Coronary artery (tissue), 2 donors: ENCODE measurements around the gene TMEM40.
"Not testable (repeated sequence)": the region's sequence is repeated elsewhere in the genome, so short reads cannot be mapped to it uniquely, and the experiment has no call there.

Experiments
- DNase-seq: peaks from one replicate; pipeline ENCODE4 v3.0.0-alpha.2; 2017; ENCODE audit warnings: low spot score
- H3K27ac ChIP-seq, 2 donors: fragments of 200-600 bp; sonication (generic); one replicate each; pipeline ENCODE4 v1.5.1; 2016 to 2019
- H3K4me3 ChIP-seq: fragments of 200-600 bp; sonication (generic); 2 replicates; pipeline ENCODE4 v1.5.1; 2016; ENCODE audit warnings: mild to moderate bottlenecking, moderate library complexity
- TF ChIP-seq, protein P1 (sequence below): fragments of 200-600 bp; sonication (generic); IDR thresholded peaks from one replicate; pipeline ENCODE4 v1.5.1; 2019; ENCODE audit warnings: antibody characterized with exemption

The TMEM40 gene

GRCh38 chr3:12785096-12785495 lies 26.0 kb upstream of the TMEM40 start:
- Histone ChIP-seq H3K27ac (no peak overlapping the region), H3K4me3 (no peak overlapping the region)
- TF ChIP-seq, protein P1, sequence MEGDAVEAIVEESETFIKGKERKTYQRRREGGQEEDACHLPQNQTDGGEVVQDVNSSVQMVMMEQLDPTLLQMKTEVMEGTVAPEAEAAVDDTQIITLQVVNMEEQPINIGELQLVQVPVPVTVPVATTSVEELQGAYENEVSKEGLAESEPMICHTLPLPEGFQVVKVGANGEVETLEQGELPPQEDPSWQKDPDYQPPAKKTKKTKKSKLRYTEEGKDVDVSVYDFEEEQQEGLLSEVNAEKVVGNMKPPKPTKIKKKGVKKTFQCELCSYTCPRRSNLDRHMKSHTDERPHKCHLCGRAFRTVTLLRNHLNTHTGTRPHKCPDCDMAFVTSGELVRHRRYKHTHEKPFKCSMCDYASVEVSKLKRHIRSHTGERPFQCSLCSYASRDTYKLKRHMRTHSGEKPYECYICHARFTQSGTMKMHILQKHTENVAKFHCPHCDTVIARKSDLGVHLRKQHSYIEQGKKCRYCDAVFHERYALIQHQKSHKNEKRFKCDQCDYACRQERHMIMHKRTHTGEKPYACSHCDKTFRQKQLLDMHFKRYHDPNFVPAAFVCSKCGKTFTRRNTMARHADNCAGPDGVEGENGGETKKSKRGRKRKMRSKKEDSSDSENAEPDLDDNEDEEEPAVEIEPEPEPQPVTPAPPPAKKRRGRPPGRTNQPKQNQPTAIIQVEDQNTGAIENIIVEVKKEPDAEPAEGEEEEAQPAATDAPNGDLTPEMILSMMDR, result no peak
- DNase-seq, result no peak

- DNase-seq, result no peak
- TF ChIP-seq, protein P1, result no peak
Measured at GRCh38 chr3:12782172-12782815, 23.2 kb upstream of the TMEM40 start.

DNA sequence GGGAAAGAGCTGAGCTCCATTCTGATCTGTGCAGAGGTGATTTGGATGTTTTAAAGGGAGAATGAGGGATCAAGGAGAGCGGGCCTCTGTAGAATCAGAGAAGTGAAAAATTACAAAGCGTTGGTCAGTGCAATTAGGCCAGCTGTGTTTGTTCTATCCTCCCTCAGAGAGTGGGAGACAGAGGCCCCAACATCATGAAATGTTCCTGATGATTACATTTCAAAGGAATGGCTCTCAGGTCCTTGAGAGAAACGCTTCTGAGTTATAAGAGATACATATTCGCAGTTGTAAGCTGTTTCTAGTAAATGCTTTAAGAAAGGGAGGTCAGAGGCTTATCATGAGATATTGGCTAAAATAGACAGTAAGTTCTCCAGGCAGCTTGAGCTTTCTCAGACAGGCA lies 21.7 kb upstream of the TMEM40 start:
- TF ChIP-seq, protein P1, result no peak
- no peak for DNase-seq
- H3K4me3 ChIP-seq, result no peak overlapping the region
- H3K27ac ChIP-seq, result no peak overlapping the region

More at GRCh38 chr3:12782172-12782815, 23.2 kb upstream of the TMEM40 start:
- H3K4me3 ChIP-seq, result no peak overlapping the region
- H3K27ac ChIP-seq, result no peak overlapping the region

GRCh38 chr3:12777171-12777570 lies 18.1 kb upstream of the TMEM40 start:
- no peak overlapping the region for H3K27ac ChIP-seq
- TF ChIP-seq, protein P1, result no peak
- H3K4me3 ChIP-seq, result no peak overlapping the region
- DNase-seq, result no peak

DNA sequence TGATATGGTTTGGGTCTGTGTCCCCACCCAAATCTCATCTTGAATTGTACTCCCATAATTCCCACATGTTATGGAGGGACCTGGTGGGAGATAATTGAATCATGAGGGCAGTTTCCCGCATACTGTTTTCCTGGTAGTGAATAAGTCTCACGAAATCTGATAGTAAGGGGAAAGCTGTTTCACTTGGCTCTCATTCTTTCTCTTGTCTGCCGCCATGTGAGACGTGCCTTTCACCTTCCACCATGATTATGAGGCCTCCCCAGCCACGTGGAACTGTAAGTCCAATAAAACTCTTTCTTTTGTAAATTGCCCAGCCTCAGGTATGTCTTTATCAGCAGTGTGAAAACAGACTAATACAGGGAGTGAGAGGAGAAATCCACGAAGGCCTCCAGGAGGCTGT lies 16.9 kb upstream of the TMEM40 start:
- not testable (repeated sequence) for H3K27ac ChIP-seq, H3K4me3 ChIP-seq, DNase-seq

DNA sequence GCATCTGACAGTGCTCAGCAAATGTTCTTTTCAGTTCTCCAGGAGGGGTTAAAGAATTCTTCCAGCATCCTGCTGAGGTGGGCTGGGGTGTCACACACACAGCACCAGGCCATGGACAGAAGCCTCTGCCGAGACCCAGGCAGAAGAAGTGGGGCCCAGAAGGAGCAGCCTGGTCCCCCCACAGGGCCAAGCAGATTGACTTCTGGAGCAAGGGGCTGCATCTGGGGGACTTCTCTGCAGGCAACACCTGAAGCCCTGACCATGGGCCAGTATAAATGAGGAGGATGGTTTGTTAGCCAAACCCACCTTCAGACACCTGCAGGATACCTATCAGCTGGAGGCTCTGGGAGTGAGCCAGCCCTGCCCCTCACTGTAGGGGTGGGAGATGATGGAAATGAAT lies 16.2 kb upstream of the TMEM40 start:
- no peak for DNase-seq

DNA sequence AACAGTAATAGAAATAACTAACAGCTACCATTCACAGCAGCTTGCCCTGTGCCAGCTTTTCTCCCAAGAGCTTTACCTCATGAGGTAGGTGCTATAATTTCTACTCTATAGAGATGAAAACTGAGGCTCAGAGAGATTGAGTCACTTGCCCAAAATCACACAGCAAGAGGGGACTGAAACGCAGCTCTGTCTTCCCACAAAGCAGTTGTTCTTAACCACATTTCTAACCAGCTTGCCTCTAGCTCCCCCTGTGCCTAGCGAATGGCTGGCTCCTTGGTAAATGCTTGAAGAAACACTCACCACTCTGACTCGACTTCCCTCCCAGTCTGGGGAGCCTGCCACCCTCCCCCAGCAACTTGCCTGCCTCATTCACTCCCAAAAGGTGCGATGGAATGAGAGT lies 15.6 kb upstream of the TMEM40 start:
- TF ChIP-seq, protein P1, result no peak
- H3K4me3 ChIP-seq, result no peak overlapping the region
- H3K27ac ChIP-seq, result no peak overlapping the region
- no peak for DNase-seq

More for the DNA sequence above, 16.2 kb upstream of the TMEM40 start:
- Histone ChIP-seq H3K4me3 (no peak overlapping the region), H3K27ac (no peak overlapping the region)
- TF ChIP-seq, protein P1, result no peak
